Loucy (cell line): ENCODE results near the gene SNAPC3.

Experiments
- H2AFZ ChIP-seq: fragments of 200-600 bp; sonication (generic); 2 replicates; pipeline ENCODE4 v1.6.0; 2016; ENCODE audit warnings: antibody characterized with exemption, mild to moderate bottlenecking, low read length, moderate library complexity
- H3F3A ChIP-seq: fragments of 200-600 bp; 2 replicates; pipeline ENCODE4 v1.6.0; 2016; ENCODE audit warnings: antibody characterized with exemption, low read depth, mild to moderate bottlenecking
- H3K27me3 ChIP-seq: fragments of 200-600 bp; sonication (generic); 2 replicates; pipeline ENCODE4 v1.6.1; 2014; ENCODE audit warnings: low read length, mild to moderate bottlenecking; ENCODE audit not compliant: insufficient read depth, poor library complexity, severe bottlenecking
- H3K36me3 ChIP-seq: fragments of 200-600 bp; sonication (generic); 2 replicates; pipeline ENCODE4 v1.6.1; 2016; ENCODE audit warnings: low read length; ENCODE audit not compliant: insufficient read depth
- H3K4me1 ChIP-seq: fragments of 200-600 bp; sonication (generic); 2 replicates; pipeline ENCODE4 v1.5.1; 2014; ENCODE audit warnings: low read length, mild to moderate bottlenecking; ENCODE audit not compliant: insufficient read depth, poor library complexity, severe bottlenecking
- H3K4me2 ChIP-seq: fragments of 200-600 bp; sonication (generic); 2 replicates; pipeline ENCODE4 v1.6.0; 2014; ENCODE audit warnings: antibody characterized with exemption, low read length, low read depth, mild to moderate bottlenecking; ENCODE audit not compliant: poor library complexity, severe bottlenecking
- H3K4me3 ChIP-seq: fragments of 200-600 bp; sonication (generic); 2 replicates; pipeline ENCODE4 v1.5.1; 2014; ENCODE audit warnings: low read length, mild to moderate bottlenecking, mixed read lengths; ENCODE audit not compliant: poor library complexity, severe bottlenecking
- H3K79me2 ChIP-seq: fragments of 200-600 bp; sonication (generic); 2 replicates; pipeline ENCODE4 v1.6.1; 2014; ENCODE audit warnings: low read length; ENCODE audit not compliant: insufficient read depth
- H3K9ac ChIP-seq: fragments of 200-600 bp; sonication (generic); 2 replicates; pipeline ENCODE4 v1.6.0; 2014; ENCODE audit warnings: mild to moderate bottlenecking, low read depth, low read length, moderate library complexity; ENCODE audit not compliant: poor library complexity, severe bottlenecking
- H3K9me2 ChIP-seq: fragments of 200-600 bp; sonication (generic); replicated peaks from 2 replicates; pipeline ENCODE4 v1.6.1; 2016; ENCODE audit warnings: low read depth, low read length, mixed read lengths
- H3K9me3 ChIP-seq: fragments of 200-600 bp; sonication (generic); 2 replicates; pipeline ENCODE4 v1.6.1; 2014; ENCODE audit warnings: mild to moderate bottlenecking, antibody characterized with exemption, low read length, low read depth; ENCODE audit not compliant: insufficient read depth
- H4K20me1 ChIP-seq: fragments of 200-600 bp; sonication (generic); 2 replicates; pipeline ENCODE4 v1.6.0; 2014; ENCODE audit warnings: antibody characterized with exemption, low read length, mild to moderate bottlenecking; ENCODE audit not compliant: insufficient read depth, poor library complexity, severe bottlenecking
- CTCF ChIP-seq: fragments of 200-600 bp; sonication (generic); conservative IDR thresholded peaks from 2 replicates; pipeline ENCODE4 v1.5.1; 2014; ENCODE audit warnings: mild to moderate bottlenecking, antibody characterized with exemption, low read length
- EZH2phosphoT487 ChIP-seq: fragments of 200-600 bp; IDR thresholded peaks from 2 replicates; pipeline ENCODE4 v1.6.1; 2018; ENCODE audit warnings: antibody characterized with exemption, mild to moderate bottlenecking, moderate library complexity, borderline replicate concordance

The SNAPC3 gene

GRCh38 chr9:15381491-15381890 lies 41.2 kb upstream of the SNAPC3 start:
- H2AFZ ChIP-seq: no peak overlapping the region
- H3K4me2 ChIP-seq: no peak overlapping the region
- H3K9ac ChIP-seq: no peak overlapping the region
- no peaks in the 10 kb centered on the region for H3K4me1 ChIP-seq
- no peaks in the 10 kb centered on the region for H3F3A ChIP-seq
- no peaks in the 10 kb centered on the region for H3K27me3 ChIP-seq
- no peaks in the 10 kb centered on the region for H3K9me3 ChIP-seq
- no peaks in the 10 kb centered on the region for H3K79me2 ChIP-seq
- no peak for TF ChIP-seq EZH2phosphoT487
- no peak for TF ChIP-seq CTCF
- H3K9me2 ChIP-seq: no peaks in the 10 kb centered on the region
- H3K36me3 ChIP-seq: no peaks in the 10 kb centered on the region
- H3K4me3 ChIP-seq: no peak overlapping the region
- no peaks in the 10 kb centered on the region for H4K20me1 ChIP-seq

GRCh38 chr9:15386465-15386864 lies 36.2 kb upstream of the SNAPC3 start:
- no peaks in the 10 kb centered on the region for H4K20me1 ChIP-seq
- H3K9me3 ChIP-seq: no peaks in the 10 kb centered on the region
- H3K79me2 ChIP-seq: no peaks in the 10 kb centered on the region
- H3K4me2 ChIP-seq: no peak overlapping the region
- H2AFZ ChIP-seq: no peak overlapping the region
- H3K36me3 ChIP-seq: no peaks in the 10 kb centered on the region
- no peak overlapping the region for H3K9ac ChIP-seq
- no peaks in the 10 kb centered on the region for H3K9me2 ChIP-seq
- H3K4me1 ChIP-seq: no peaks in the 10 kb centered on the region
- TF ChIP-seq CTCF (no peak), EZH2phosphoT487 (no peak)
- no peak overlapping the region for H3K4me3 ChIP-seq
- no peaks in the 10 kb centered on the region for H3K27me3 ChIP-seq
- H3F3A ChIP-seq: no peaks in the 10 kb centered on the region

GRCh38 chr9:15389173-15389572 lies 33.5 kb upstream of the SNAPC3 start:
- H3K4me1 ChIP-seq: no peaks in the 10 kb centered on the region
- no peaks in the 10 kb centered on the region for H3F3A ChIP-seq
- H3K9me2 ChIP-seq: no peaks in the 10 kb centered on the region
- H3K4me2 ChIP-seq: no peak overlapping the region
- H2AFZ ChIP-seq: no peak overlapping the region
- no peak for TF ChIP-seq EZH2phosphoT487
- TF ChIP-seq CTCF: no peak
- H3K4me3 ChIP-seq: no peak overlapping the region
- no peaks in the 10 kb centered on the region for H3K27me3 ChIP-seq
- H3K79me2 ChIP-seq: no peaks in the 10 kb centered on the region
- no peaks in the 10 kb centered on the region for H3K9me3 ChIP-seq
- no peaks in the 10 kb centered on the region for H3K36me3 ChIP-seq
- H3K9ac ChIP-seq: no peak overlapping the region
- H4K20me1 ChIP-seq: no peaks in the 10 kb centered on the region
